Tibial nerve (tissue), 4 donors: Measurements from ENCODE around the gene SAMD7. TPM values are rescaled to one million over a fixed set of nuclear protein-coding genes. Genes with fewer than 3 reads are reported as not detected.

Experiments used
- DNase-seq, 2 donors: peaks; one replicate each; pipeline ENCODE4 v3.0.0-alpha.2; 2019; ENCODE audit warnings: low spot score in 2 of 2
- H3K27ac ChIP-seq, 4 donors: fragments of 200-600 bp; sonication (generic) in 3 of 4; one replicate each; pipeline ENCODE4 v1.5.1; 2017 to 2019; ENCODE audit warnings: mild to moderate bottlenecking in 1 of 4
- H3K27me3 ChIP-seq, 2 donors: fragments of 200-600 bp; sonication (generic) in 1 of 2; one replicate each; pipeline versions ENCODE4 v1.5.1 to v1.6.0; 2017 to 2019
- H3K36me3 ChIP-seq, 3 donors: fragments of 200-600 bp; sonication (generic); one replicate each; pipeline ENCODE4 v1.5.1; 2018 to 2019
- H3K4me1 ChIP-seq, 4 donors: fragments of 200-600 bp; sonication (generic) in 3 of 4; one replicate each; pipeline ENCODE4 v1.5.1; 2017 to 2019
- H3K4me3 ChIP-seq, 4 donors: fragments of 200-600 bp; sonication (generic) in 3 of 4; one replicate each; pipeline ENCODE4 v1.5.1; 2017 to 2019; ENCODE audit warnings: mild to moderate bottlenecking in 1 of 4, moderate library complexity in 1 of 4
- H3K9me3 ChIP-seq, 4 donors: fragments of 200-600 bp; sonication (generic) in 3 of 4; one replicate each; pipeline ENCODE4 v1.5.1; 2017 to 2019
- EP300 ChIP-seq, 2 donors: sonication (generic); formaldehyde crosslinking; IDR thresholded peaks; one replicate each; pipeline ENCODE4 v1.6.1; 2017; ENCODE audit warnings: antibody characterized with exemption in 2 of 2, mild to moderate bottlenecking in 1 of 2
- POLR2A ChIP-seq, 2 donors: fragments of 450-650 bp; IDR thresholded peaks; one replicate each; pipeline ENCODE4 v1.6.1; 2017; ENCODE audit warnings: antibody characterized with exemption in 2 of 2, mild to moderate bottlenecking in 2 of 2, moderate library complexity in 2 of 2
- WGBS, 2 donors: methylation state at CpG; one replicate each; pipeline ENCODE4 v1.1.5; 2018; 5-methylcytosine and 5-hydroxymethylcytosine counted together
- total RNA-seq, 4 donors: library from RNA; depleted of rRNA; stranded (reverse); fragments of >200 nt; gene quantifications; one replicate each; pipeline ENCODE4 v1.1.0, GENCODE V29; 2016
- TF ChIP-seq, protein P1 (sequence below), 5 experiments: fragments of 200-600 bp in 3 of 5; fragments of 450-650 bp in 2 of 5; sonication (generic) in 3 of 5; IDR thresholded peaks; one replicate each; pipeline ENCODE4 v1.5.1; 2016 to 2019; ENCODE audit warnings: antibody characterized with exemption in 5 of 5, mild to moderate bottlenecking in 3 of 5, moderate library complexity in 2 of 5

SAMD7 gene
- total RNA-seq, 4 donors from 2014 or later: not detected

DNA sequence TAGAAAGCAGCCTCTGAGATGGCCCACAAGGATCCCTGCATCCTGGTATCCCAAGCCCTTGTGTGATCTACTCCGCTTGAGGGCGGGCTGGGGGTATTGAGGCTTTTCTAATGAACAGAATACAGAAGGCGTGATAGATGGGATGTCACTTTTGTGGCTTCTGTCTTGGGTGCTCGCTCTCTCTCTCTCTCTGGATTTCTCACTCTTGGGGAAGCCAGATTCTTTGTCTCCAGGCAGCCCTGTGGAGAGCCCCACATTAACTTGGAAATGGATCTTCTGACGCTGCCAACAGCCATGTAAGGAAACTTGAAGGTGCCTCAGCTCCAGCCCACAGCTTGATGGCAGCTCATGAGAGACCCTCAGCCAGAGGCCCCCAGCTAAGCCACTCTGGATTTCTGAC, 28.4 kb downstream of the SAMD7 start:
- Histone ChIP-seq H3K36me3 (no peaks in the 10 kb centered on the region), H3K4me1 (no peaks in the 10 kb centered on the region), H3K27me3 (no peaks in the 10 kb centered on the region), H3K27ac (no peak overlapping the region), H3K9me3 (no peaks in the 10 kb centered on the region), H3K4me3 (no peak overlapping the region)
- 79 to 84% methylated on average over 5 of the region's 5 CpGs for WGBS, 2 donors
- TF ChIP-seq, protein P1, sequence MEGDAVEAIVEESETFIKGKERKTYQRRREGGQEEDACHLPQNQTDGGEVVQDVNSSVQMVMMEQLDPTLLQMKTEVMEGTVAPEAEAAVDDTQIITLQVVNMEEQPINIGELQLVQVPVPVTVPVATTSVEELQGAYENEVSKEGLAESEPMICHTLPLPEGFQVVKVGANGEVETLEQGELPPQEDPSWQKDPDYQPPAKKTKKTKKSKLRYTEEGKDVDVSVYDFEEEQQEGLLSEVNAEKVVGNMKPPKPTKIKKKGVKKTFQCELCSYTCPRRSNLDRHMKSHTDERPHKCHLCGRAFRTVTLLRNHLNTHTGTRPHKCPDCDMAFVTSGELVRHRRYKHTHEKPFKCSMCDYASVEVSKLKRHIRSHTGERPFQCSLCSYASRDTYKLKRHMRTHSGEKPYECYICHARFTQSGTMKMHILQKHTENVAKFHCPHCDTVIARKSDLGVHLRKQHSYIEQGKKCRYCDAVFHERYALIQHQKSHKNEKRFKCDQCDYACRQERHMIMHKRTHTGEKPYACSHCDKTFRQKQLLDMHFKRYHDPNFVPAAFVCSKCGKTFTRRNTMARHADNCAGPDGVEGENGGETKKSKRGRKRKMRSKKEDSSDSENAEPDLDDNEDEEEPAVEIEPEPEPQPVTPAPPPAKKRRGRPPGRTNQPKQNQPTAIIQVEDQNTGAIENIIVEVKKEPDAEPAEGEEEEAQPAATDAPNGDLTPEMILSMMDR (IDR thresholded peaks at IDR 0.05): no peak
- TF ChIP-seq POLR2A (IDR thresholded peaks at IDR 0.05) (no peak), EP300 (IDR thresholded peaks at IDR 0.05) (no peak)
- no peak for DNase-seq

GRCh38 chr3:169940470-169941181, 29.3 kb downstream of the SAMD7 start:
- TF ChIP-seq POLR2A (IDR thresholded peaks at IDR 0.05) (no peak), EP300 (IDR thresholded peaks at IDR 0.05) (no peak)
- TF ChIP-seq, protein P1 (IDR thresholded peaks at IDR 0.05): no peak
- WGBS, 2 donors: 58 to 61% methylated on average over 6 of the region's 6 CpGs
- Histone ChIP-seq H3K9me3 (no peaks in the 10 kb centered on the region), H3K27me3 (no peaks in the 10 kb centered on the region), H3K4me3 (no peak overlapping the region), H3K27ac (peak overlapping the region in 1 of 4 donors; percentile 15), H3K4me1 (no peaks in the 10 kb centered on the region), H3K36me3 (no peaks in the 10 kb centered on the region)
- no peak for DNase-seq

DNA sequence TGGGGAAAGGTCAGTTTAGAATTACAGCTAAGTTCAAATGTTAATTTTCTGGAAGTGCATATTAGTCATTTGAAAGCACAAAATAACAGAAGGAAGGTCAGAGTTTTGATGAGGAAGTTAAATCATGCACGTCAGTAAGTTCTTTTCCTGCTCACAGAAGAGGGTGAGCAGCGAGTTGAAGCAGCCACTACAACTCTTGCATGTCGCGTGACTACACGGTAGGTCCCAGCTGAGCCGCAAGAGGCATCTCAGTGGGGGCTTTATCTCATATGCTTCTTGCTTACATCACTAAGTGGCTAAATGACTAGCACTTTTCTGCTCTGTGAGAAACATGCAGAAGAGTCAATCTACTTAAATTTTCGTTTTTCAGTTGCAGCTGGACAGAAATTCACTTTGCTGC, 33.9 kb downstream of the SAMD7 start:
- no peaks in the 10 kb centered on the region for H3K4me1 ChIP-seq
- no peak overlapping the region for H3K4me3 ChIP-seq
- no peaks in the 10 kb centered on the region for H3K36me3 ChIP-seq
- 61 to 62% methylated on average over 7 of the region's 7 CpGs for WGBS, 2 donors
- H3K27ac ChIP-seq: peak overlapping the region in 1 of 4 donors; percentile 29
- DNase-seq: peak in 1 of 2 donors; percentile 21
- H3K27me3 ChIP-seq: no peaks in the 10 kb centered on the region
- H3K9me3 ChIP-seq: no peaks in the 10 kb centered on the region
- peak in 1 of 2 donors; percentile 49 for TF ChIP-seq EP300 (IDR thresholded peaks at IDR 0.05)
- TF ChIP-seq POLR2A (IDR thresholded peaks at IDR 0.05): no peak
- TF ChIP-seq, protein P1 (IDR thresholded peaks at IDR 0.05): no peak

- no peaks in the 10 kb centered on the region for H3K27me3 ChIP-seq
- no peaks in the 10 kb centered on the region for H3K4me1 ChIP-seq
- no peaks in the 10 kb centered on the region for H3K9me3 ChIP-seq
- no peak for TF ChIP-seq POLR2A (IDR thresholded peaks at IDR 0.05)
- TF ChIP-seq, protein P1 (IDR thresholded peaks at IDR 0.05): no peak
- no peak for TF ChIP-seq EP300 (IDR thresholded peaks at IDR 0.05)
- DNase-seq: no peak
- no peaks in the 10 kb centered on the region for H3K36me3 ChIP-seq
- H3K4me3 ChIP-seq: no peak overlapping the region
- no peak overlapping the region for H3K27ac ChIP-seq
- 83 to 96% methylated on average over 3 of the region's 3 CpGs for WGBS, 2 donors
Measured at GRCh38 chr3:169946336-169946735, 35.0 kb downstream of the SAMD7 start.

DNA sequence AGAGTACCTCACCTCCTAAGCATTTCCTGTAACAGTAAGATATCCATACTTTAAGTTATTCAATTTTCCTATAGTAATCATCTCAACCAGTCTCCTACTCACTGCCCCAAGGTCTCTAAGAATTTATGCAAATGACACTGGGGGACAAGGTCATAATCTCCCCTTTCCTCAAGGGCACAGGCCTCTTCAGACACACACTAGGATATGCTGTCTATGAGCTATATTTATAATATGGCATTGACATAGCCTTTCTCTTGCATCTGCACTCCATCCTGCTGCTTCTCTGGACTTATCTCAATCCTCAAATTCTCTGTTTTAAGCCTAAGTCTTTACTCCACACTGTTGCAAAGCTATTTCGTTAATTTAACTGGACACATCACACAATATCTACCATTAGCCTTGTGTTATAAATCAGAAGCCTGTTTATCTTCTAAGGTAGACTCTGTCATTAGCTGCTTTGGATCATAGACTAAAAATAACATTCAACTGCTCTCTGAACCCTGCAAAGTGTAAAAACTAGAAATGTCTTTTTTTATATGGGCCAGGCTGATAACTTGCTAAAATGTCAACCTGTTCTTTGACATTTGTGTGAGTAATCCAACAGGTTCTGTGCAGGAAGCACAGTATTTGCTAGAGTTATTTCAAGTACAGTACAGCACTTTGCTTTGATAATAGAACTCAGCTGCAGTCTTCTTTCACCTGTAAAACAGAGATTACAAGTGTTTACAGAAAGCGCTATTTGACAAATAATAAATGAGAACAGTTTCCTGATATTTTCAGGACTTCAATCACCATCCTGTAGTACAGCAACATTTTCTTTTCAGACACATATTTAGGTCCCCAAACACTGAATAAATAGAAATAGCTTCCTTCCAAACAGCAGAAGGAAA, 37.4 kb downstream of the SAMD7 start:
- DNase-seq: no peak
- no peaks in the 10 kb centered on the region for H3K27me3 ChIP-seq
- H3K27ac ChIP-seq: no peak overlapping the region
- H3K36me3 ChIP-seq: no peaks in the 10 kb centered on the region
- 87% methylated on average over 2 of the region's 2 CpGs for WGBS, 2 donors
- TF ChIP-seq EP300 (IDR thresholded peaks at IDR 0.05) (no peak), POLR2A (IDR thresholded peaks at IDR 0.05) (no peak)
- TF ChIP-seq, protein P1 (IDR thresholded peaks at IDR 0.05): no peak
- H3K4me3 ChIP-seq: no peak overlapping the region
- no peaks in the 10 kb centered on the region for H3K9me3 ChIP-seq
- H3K4me1 ChIP-seq: no peaks in the 10 kb centered on the region
